ENCODE measurements around the gene MGAT5.
A peak's percentile ranks its signal among the peaks of the same experiment; 100 is the strongest.
"Not testable (repeated sequence)": the region's sequence is repeated elsewhere in the genome, so short reads cannot be mapped to it uniquely, and the experiment has no call there.

Gene MGAT5

DNA sequence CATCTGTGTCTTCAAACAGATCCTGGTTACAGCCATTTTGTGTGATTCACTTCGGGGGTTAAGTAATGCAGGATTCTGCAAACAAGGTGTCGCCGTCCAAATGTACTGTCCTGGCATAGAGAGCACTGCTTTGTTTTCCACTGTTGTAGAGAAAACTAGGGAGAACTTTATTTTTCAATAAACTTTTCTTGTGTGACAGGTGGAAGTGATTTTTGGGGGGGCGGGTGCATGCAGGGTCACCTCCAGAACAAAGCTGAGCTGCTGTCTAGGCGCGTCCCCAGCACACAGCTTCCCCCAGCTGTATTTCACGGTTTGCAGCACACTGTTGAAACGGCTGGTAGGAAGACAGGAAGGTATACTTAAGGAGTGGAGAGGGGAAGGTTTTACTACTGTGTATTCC lies 200.6 kb downstream of the MGAT5 start:
- no peak for DNase-seq

DNA sequence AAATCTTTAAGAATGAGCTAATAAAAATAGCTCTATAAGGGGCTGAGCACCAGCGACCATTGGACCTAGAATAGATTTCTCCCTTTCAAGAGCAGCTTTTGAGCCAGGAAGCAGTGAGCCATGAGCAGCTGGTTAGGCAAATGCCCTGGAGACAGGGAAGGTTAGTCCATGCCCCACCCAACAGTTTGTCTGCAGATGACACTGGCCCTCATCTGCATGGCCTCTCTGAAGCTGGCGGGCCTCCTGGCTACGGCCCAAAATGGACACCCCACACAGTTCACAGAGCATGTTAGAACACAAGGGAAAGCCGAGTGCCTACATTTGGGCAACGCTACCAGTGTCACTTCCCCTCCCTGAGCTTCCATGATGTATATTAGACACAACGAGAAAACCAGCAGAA lies 201.1 kb downstream of the MGAT5 start:
- no peak for DNase-seq

DNA sequence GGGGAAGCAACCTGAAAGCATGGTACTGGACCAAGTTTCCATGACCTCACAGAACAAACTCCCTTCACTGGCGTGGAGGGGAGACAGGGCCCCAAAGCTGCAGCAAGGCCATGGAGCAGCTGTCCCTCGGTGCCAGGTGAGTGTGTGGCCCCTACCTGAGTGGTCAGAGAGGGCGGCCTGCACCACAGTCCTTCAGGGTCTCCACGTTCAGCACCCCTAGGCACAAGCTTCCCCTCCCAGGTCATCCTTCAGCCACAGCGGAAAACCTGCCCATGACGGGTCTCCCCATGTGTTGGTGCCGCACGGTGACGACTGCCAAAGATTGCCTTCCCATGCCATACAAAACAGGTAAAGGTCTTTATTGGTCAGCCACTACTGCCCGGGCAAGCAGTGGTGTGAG lies 201.6 kb downstream of the MGAT5 start:
- no peak for DNase-seq

DNA sequence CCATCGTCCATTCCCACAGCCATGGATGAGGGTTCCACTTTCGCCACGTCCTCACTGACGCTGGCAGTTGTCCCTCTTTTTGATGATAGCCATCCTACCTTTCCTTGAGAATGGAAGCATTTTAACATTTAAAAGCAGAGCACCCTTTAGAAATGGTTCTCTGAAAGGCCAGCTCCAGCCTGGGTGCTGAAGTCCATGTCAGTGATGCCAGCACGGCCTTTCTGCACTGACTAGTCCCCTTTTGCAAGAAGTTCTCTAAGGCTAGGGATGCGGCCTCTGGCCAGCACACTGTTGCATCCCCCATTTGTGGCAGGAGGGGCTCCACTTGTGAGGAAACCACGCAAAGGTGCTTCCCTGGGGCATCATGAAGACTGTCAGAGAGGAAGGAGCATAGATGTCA lies 203.5 kb downstream of the MGAT5 start:
- DNase-seq = no peak

DNA sequence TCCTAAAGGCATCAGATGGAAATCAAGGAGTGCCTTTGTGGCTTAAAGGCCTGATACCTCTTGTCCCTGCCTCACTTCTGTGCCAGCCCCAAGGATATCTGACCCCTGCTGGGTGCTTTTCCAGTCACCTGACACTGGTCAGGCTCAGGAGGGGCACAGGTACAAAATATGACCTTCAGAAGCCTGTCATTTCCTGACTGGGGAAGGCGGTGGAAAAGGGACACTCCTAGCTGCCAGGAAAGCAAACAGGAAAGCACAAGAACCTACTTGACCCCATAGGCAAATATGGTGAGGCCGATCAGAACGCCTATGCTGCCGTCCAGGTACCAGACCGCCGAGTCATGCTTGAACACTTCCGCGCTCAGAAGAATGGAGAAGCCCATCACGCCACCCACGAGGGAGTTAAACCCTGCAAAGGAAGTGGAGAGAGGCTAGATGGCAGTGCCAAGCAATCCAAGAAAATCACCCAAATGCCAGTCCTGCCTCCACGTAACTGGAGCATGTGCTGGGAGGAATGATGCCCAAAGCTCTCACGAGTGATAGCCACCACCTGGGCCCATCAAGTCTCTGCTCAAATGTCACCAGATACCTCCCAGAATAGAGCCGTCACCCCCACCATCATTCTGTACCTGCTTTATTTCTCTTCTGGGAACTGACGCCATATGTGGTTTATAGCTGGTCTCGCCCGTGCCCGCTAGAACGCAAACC lies 204.0 kb downstream of the MGAT5 start:
- DNase-seq = no peak

DNA sequence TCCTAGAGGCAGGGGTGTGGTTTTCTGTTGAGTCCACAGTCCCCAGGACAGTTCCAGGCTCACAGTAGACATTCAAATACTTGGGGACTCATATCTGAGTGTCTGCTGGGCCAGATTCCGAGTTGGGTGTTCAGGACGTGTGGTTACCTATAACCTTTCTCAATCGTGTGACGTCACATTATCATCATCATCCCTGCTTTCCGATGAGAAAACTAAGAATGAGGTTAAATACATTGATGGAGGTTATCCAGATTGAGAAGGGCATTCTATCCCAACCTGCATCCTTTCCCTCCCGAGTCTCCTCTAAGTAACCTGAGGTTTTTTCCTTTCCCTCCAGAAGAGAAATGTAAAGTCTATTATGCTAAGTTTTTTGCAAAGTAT lies 204.6 kb downstream of the MGAT5 start:
- no peak for DNase-seq

DNA sequence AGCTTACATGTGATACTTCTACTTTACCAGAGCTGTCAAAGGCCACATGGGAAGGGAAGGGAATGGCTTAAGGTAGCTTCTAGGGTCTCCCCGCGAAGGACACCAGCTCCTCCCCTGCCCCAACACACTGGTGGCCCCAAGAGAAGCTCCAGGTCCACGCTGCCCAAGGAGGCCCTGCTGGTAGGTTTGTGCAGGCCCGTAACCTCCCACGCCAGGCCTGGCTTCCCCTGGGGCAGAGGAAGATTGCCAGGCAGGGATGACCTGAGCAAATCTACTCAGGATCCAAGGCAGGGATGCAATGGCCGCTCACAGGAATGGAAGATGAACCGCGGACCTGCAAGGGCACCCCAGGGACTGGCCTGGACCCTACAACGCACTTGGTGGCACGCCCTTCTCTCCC lies 205.1 kb downstream of the MGAT5 start:
- no peak for DNase-seq

DNA sequence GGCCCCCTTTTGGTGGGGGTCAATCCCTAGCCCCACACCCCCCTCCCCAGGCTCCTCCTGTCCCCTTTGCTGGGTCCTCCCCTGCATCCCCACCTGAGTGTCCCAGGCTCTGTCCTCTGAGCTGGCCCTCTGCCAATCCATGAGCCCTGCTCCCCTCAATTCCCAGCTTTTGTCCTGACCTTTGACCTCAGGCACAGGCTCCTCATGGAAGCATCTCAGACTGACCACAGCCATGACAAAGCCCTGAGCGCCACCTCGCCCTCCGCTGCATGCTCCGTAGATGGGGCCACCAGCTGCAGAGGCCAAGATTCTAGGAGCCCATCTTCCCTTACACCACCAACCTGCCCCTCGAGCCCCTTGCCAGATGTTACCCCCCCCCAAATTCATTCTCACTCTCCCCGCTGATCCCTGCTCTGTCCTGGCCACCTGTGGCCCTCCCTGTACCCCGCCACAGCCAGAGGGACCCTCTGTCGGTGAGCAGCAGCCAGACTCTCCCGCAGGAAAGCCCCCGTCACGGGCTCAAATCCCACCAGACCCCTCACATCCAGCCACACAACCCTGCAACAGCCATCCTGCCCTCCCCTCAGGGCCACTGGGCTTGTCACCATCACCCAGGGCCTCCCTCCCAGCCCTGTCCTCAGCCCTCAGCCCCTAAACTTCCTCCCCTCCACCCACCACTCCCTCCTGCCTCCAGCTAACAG lies 206.0 kb downstream of the MGAT5 start:
- no peak for DNase-seq

DNA sequence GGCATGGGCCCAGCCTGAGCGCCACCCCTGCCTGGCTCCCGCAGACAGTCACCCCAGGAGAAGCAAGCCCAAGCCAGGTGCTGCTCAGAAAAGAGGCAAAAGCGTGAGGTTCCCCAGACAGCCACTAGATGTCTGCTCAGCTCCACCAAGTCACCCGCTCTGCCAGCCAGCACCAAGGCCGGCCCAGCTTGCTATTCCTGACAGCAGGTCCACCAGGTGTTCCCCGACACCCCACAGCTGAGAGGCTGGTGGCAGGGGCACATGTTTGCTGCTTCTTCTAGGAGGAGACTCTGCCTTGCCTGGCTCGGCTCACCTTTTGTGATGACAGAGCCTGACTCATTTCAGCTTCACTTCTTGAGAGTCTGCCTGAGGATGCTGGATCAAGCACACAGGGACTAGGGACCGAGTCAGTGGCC lies 206.7 kb downstream of the MGAT5 start:
- DNase-seq = peak; percentile 80

DNA sequence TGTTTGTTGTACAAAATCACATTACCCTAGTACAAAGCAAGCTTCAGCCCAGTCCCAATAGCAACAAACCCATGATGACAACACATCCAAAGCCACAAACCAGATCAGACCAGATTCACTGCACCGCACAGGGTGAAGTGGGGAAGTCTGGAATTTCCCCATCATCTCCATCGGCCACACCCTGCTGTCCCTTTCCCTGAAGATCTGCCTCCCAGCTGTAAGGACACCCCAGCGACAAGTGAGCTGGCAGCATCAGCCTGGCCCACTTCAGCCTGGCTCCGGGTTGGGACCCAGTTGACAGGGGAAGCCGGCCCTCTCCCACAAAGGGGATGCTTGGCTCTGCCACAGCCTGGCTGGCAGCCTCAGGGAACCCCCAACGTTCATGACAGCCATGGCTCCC lies 207.6 kb downstream of the MGAT5 start:
- no peak for DNase-seq

DNA sequence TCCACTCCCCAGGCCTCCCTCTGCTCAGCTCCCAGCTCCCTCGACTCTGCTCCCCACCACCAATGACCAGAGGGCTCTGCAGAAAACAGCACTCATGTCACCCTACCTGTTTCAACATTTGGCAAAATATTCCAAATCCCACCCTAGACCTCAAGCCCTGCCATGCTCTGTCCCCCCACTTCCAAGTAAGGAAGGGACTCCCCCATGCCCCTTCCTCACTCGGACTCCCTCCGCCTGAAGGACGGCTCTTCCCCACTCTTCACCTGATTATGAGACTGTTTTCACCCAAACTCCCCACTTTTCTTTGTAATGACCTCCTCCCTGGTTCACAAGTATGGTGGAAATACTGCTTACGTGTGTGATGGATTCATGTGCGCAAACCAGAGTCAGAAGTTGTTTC lies 208.4 kb downstream of the MGAT5 start:
- no peak for DNase-seq

DNA sequence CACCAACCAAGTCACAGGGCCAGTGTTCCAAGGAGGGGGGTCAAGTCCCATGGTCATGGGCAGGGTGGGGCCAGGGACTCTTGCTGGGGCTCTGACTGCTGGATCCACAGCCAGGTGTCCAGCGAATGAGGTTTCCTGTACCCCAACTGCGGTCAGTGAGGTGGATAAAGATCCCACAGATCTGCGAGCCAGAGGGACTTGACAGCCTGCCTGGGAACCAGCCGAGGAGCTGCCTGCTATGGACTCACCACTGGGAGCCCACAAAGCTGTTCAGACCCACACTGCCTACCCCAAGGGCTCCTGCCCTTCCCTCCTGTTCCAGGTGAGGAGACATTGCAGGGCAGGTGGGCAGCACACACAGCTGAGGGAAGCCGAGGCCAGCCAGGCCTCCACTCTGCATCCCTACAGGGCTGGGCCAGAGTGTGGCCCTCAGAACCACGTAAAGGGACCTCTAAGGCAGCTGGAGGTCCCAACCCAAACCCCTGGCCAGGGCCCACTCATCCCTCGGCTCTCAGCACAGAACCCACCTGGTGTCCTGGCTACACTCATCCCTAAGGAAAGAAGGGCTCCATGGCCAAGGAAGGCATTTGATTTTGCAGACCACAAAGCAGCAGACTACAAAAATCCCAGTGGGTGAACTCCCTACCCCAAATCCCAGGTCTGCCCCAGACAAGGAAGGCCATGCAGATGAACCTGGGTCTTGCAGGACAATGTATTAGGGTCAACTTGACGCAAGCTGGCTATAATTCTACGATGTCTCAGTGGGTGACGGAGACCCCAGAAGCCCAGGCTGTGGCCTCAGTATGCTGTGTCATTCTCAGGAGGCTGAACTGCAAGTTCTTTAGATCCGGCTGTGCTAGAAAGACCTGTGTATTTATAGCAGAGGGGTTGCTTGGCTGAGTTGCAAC lies 209.2 kb downstream of the MGAT5 start:
- no peak for DNase-seq

DNA sequence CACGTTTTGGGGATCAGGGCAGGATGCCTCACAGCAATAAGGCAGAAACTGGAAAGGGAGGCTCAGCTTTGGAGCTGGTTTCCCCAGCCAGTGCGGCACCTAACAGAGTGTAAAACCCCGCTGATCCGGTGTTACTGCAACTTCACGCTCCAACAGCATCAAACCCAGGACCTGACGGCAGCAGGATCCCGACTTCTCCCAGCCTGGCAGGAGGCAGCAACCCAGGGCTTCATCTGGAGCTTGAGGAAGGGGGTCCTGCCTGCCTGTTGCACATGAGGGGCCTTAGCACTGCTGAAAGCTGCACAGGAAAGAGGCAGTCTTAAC lies 209.8 kb downstream of the MGAT5 start:
- no peak for DNase-seq

DNA sequence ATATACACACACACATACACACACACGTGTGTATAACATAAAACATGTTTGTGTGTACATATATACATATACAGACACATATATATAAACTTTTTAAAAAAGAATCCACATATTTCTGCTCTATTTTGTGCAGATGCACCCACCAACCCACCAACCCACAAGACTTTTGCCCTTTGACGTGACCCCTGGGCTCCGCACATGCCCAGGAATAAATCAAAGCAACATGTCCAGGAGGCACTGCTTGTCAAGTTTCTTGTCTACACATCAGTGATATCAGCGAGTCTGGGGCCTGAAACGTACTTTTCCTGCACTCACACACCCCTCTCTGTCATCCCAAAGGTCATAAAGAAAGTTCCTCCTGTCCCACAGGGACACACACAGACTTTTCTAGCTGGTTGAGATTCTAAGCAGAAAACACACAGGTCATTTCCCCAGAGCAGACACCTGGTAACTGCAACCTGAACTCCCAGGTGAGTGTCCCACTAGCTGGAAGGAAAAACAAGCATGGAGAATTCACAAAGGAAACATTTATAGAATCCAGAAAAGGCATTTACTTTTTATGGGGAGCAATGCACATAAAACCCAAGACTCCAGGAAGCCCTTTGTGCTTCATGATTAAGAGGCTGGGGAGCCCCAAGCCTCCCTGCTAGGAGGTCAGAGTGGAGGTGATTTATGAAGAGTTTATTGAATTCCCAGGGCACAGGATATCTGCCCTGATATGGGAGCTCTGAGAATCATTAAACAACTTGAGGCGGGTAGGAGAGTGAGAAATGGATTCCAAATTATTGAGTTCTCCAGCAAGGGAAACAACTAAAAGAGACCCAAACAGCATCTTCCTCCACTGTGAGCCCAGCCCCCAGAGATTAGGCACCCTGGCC lies 211.6 kb downstream of the MGAT5 start:
- no peak for DNase-seq

DNA sequence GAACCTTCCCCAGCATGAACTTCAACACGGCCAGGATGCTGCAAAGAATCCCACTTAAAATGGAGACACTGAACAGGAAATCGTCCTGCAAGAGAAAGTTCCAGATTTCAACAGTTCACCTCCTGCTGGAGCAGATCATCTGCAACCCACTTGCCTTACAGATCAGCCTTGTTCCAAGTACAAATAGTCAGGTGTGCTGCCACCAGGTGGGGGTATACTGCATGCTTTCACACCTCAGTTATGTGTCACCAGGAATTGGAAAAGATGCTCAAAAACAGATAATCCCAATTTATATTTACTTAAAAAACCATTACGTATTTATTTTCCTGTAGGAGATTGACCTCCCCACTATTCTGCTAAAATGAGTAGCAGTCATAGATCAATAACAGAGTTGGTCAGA lies 212.3 kb downstream of the MGAT5 start:
- DNase-seq = peak; percentile 77

DNA sequence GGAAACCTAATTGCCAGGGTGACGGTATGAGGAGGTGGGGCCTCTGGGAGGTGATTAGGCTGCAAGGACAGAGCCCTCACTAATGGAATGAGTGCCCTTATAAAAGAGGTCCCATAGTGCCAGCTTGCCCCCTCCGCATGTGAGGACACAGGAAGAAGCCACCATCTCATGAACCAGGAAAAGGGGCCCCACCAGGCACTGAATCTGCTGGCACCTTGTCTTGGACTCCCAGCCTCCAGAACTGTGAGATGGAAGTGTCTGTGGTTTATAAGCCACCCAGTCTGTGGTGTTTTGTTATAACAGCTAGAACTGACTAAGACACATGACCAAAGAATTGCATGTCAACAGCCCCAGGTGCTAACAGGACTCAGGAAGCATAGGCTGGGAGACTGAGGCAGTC lies 214.3 kb downstream of the MGAT5 start:
- DNase-seq = no peak

DNA sequence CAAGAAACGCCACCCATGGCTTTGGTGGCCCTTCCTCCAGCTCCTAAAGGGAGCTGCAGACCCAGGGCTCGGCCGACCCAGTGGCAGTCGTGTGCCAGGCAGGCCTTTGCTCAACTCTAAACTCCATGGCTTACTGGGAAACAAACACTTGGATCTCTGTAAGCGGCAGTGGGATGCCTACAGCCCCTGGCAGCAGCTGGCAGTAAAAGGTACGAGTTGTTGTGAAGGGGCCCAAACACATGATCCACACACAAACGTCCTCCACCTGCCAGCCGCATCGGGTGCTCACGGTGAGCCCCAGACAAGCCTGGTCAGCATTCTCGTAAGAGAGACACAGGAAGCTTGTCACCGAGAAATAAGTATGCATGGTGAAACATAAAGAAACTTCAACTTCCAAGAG lies 214.9 kb downstream of the MGAT5 start:
- no peak for DNase-seq

DNA sequence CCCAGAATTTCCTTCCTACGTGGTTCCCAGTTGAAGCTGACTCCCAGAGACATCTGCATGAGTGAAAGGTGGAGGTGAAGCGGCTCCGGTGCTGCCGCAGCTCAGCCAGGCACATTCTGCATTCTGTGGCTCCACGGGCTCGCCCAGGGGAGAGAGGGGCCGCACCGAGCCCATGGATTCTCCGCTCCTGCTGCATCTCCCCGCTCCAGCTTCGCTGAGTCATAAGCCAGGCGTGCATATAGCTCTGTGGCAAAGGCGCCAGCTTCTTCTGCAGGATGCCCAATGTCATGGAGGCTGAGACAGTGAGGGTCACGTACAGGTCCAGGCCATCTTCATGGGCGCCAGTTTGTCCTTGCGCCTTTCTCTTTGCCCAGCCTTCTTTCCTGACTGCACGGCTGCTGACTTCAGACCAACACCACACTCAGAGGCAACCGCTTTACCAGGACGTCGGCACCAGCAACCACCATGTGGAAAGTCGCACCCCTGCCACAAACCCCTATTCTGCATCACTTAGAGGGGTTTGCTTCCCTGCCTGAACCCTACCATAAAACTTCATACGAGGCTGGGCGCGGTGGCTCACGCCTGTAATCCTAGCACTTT lies 215.7 kb downstream of the MGAT5 start:
- no peak for DNase-seq

DNA sequence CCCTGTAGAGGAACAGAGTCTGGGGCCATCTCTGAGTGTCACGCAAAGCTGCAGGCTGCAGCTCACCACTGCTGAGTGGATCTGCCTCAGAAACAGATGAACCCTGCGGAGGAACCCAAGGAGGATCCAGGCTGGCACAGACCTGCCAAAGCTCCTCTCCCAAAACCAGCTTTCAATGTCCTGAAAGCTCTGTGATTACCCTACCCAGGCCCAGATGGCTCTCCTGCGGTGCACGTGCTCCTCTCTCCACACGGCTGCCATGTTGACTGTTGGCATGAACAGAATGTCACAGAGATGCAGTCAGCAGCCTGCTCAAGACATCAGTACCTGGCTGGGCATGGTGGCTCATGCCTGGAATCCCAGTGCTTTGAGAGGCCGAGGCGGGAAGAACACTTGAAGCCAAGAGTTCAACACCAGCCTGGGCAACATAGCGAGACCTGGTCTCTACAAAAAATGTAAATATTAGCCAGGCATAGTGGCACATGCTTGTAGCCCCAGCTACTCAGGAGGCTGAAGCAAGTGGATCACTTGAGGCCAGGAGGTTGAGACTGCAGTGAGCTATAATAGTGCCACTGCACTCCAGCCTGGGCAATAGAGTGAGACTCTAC lies 216.8 kb downstream of the MGAT5 start:
- no peak for DNase-seq

DNA sequence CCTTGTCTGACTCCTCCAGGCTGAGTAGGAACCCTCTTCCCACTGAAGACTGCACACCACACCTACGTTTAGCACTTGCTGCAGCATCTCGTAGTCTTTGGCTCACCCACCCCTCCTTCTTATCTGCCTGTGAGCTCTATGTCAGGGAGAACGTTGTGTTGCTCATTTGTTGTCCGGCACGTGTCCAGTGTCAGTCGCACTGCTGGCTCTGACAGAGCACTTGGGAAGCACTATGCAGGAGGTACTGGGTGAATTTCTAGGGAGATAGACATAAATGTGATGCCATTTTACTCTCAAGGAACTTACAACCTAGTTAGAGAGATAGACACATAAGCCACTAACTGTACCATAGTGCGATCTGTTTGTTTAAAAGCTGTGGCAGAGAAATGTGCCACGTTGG lies 223.1 kb downstream of the MGAT5 start:
- DNase-seq = not testable (repeated sequence)

DNA sequence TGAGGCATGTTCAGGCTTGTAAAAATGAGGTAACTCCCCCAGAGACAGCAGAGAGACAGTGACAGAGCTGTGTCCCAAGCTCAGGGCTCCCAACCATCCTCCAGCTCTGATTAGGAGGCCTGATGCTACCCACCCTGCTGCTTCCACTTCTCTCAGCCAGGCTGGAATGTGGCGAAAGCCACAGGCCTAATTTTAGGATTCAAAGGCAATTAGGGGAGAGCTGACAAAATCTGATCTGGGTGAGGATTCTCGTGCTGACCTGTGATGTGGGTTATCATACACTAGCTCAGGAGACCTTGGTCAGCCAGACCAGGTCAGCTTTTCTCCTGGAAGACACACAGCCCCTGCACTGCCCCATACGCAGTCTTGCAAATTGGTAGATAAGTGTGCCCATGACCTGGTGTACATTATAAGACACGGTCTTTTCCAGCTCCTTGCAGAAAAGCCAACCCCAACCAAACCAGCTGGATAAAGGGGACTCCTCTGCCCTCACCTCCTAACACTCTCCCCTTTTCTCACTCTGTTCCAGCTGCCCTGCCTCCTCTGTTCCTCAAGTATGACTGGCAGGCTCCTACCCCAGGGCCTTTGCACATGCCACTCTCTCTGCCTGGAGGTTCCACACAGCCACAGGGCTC lies 225.9 kb downstream of the MGAT5 start:
- no peak for DNase-seq
